Liver (tissue), 9 donors: Measurements from ENCODE around the gene ATE1. TPM values are rescaled to one million over a fixed set of nuclear protein-coding genes. Genes with fewer than 3 reads are reported as not detected.

ENCODE experiments used
- DNase-seq: peaks from one replicate; pipeline ENCODE4 v3.0.0-alpha.2; 2017; ENCODE audit warnings: low spot score
- H3K27ac ChIP-seq, 2 donors: one replicate each; pipeline ENCODE4 v1.7.0; 2013; ENCODE audit warnings: inconsistent platforms in 2 of 2, low read length in 2 of 2, control low read depth in 1 of 2, low read depth in 1 of 2, mild to moderate bottlenecking in 1 of 2
- H3K27me3 ChIP-seq, 4 donors: one replicate each; pipeline versions ENCODE4 v1.6.1 to v1.7.0; 2013; ENCODE audit warnings: low read length in 3 of 4, inconsistent platforms in 1 of 4, mild to moderate bottlenecking in 1 of 4, moderate library complexity in 1 of 4; ENCODE audit not compliant: control insufficient read depth in 4 of 4, insufficient read depth in 4 of 4
- H3K36me3 ChIP-seq, 4 donors: one replicate each; pipeline versions ENCODE4 v1.6.1 to v1.7.0; 2013; ENCODE audit warnings: low read length in 3 of 4, mild to moderate bottlenecking in 3 of 4, low read depth in 1 of 4, moderate library complexity in 1 of 4; ENCODE audit not compliant: control insufficient read depth in 4 of 4, insufficient read depth in 3 of 4
- H3K4me1 ChIP-seq, 4 donors: one replicate each; pipeline versions ENCODE4 v1.6.1 to v1.7.0; 2013; ENCODE audit warnings: low read length in 3 of 4, mild to moderate bottlenecking in 3 of 4, moderate library complexity in 1 of 4; ENCODE audit not compliant: control insufficient read depth in 4 of 4, insufficient read depth in 4 of 4
- H3K4me3 ChIP-seq, 3 donors: one replicate each; pipeline versions ENCODE4 v1.6.1 to v1.7.0; 2013; ENCODE audit warnings: low read length in 3 of 3, control low read depth in 1 of 3, low read depth in 1 of 3, mild to moderate bottlenecking in 1 of 3
- H3K9ac ChIP-seq, 2 donors: one replicate each; pipeline ENCODE4 v1.7.0; 2013; ENCODE audit warnings: low read length in 2 of 2, mild to moderate bottlenecking in 2 of 2, moderate library complexity in 2 of 2, control low read depth in 1 of 2, low read depth in 1 of 2
- H3K9me3 ChIP-seq, 4 donors: one replicate each; pipeline versions ENCODE4 v1.6.1 to v1.7.0; 2013; ENCODE audit warnings: low read length in 3 of 4; ENCODE audit not compliant: control insufficient read depth in 4 of 4
- EGR1 ChIP-seq, 2 donors: IDR thresholded peaks; 2 replicates each; pipeline ENCODE4 v1.6.1; 2016 to 2018; ENCODE audit warnings: antibody characterized with exemption in 2 of 2, low read depth in 2 of 2
- FOXA1 ChIP-seq: IDR thresholded peaks from 2 replicates; pipeline ENCODE4 v1.6.1; 2016; ENCODE audit warnings: antibody characterized with exemption
- FOXA2 ChIP-seq: IDR thresholded peaks from 2 replicates; pipeline ENCODE4 v1.6.1; 2016; ENCODE audit warnings: antibody characterized with exemption
- GABPA ChIP-seq, 2 donors: IDR thresholded peaks in 1 of 2; conservative IDR thresholded peaks in 1 of 2; 2 replicates each; pipeline ENCODE4 v1.6.1; 2016; ENCODE audit warnings: antibody characterized with exemption in 2 of 2, mild to moderate bottlenecking in 1 of 2, moderate library complexity in 1 of 2
- HNF4A ChIP-seq, 2 donors: conservative IDR thresholded peaks; 2 replicates each; pipeline ENCODE4 v1.6.1; 2016; ENCODE audit warnings: antibody characterized with exemption in 2 of 2, mild to moderate bottlenecking in 2 of 2
- HNF4G ChIP-seq: IDR thresholded peaks from 2 replicates; pipeline ENCODE4 v1.6.1; 2016; ENCODE audit warnings: antibody characterized with exemption
- JUND ChIP-seq, 2 donors: IDR thresholded peaks; 2 replicates each; pipeline ENCODE4 v1.6.1; 2016; ENCODE audit warnings: antibody characterized with exemption in 2 of 2
- NR2F2 ChIP-seq: IDR thresholded peaks from 2 replicates; pipeline ENCODE4 v1.6.1; 2016; ENCODE audit warnings: antibody characterized with exemption
- RAD21 ChIP-seq, 2 donors: IDR thresholded peaks; 2 replicates each; pipeline ENCODE4 v1.6.1; 2016; ENCODE audit warnings: antibody characterized with exemption in 2 of 2, mild to moderate bottlenecking in 2 of 2
- RXRA ChIP-seq, 2 donors: IDR thresholded peaks; 2 replicates each; pipeline ENCODE4 v1.6.1; 2017 to 2018; ENCODE audit warnings: antibody characterized with exemption in 2 of 2, mild to moderate bottlenecking in 1 of 2
- TAF1 ChIP-seq: conservative IDR thresholded peaks from 2 replicates; pipeline ENCODE4 v1.6.1; 2016; ENCODE audit warnings: antibody characterized with exemption, mild to moderate bottlenecking
- YY1 ChIP-seq: IDR thresholded peaks from 2 replicates; pipeline ENCODE4 v1.6.1; 2016; ENCODE audit warnings: antibody characterized with exemption, mild to moderate bottlenecking
- WGBS: extraction: QIAGEN DNeasy Blood & Tissue Kit; methylation state at CpG from one replicate; pipeline ENCODE4 v1.1.7; 2013; 5-methylcytosine and 5-hydroxymethylcytosine counted together
- polyA plus RNA-seq, 2 donors: library from polyadenylated mRNA; stranded (reverse) in 1 of 2; unstranded in 1 of 2; fragments of 200-250 nt in 1 of 2; fragments of >200 nt in 1 of 2; fragmentation: Nextera tagmentation in 1 of 2; extraction: Ambion mirVana in 1 of 2; gene quantifications; one replicate each; pipeline versions ENCODE4 v1.2.1 to v1.2.3, GENCODE V29; 2013 to 2015
- total RNA-seq, 2 donors: library from RNA; depleted of rRNA; stranded (reverse); fragments of >200 nt; gene quantifications; one replicate each; pipeline ENCODE4 v1.2.3, GENCODE V29; 2014
- TF ChIP-seq, protein P1 (sequence below): IDR thresholded peaks from 2 replicates; pipeline ENCODE4 v1.6.1; 2016; ENCODE audit warnings: antibody characterized with exemption, mild to moderate bottlenecking
- TF ChIP-seq, protein P2 (sequence below): IDR thresholded peaks from 2 replicates; pipeline ENCODE4 v1.6.1; 2016; ENCODE audit warnings: antibody characterized with exemption
- TF ChIP-seq, protein P3 (sequence below): IDR thresholded peaks from 2 replicates; pipeline ENCODE4 v1.6.1; 2016; ENCODE audit warnings: antibody characterized with exemption
- TF ChIP-seq, protein P4 (sequence below): IDR thresholded peaks from 2 replicates; pipeline ENCODE4 v1.6.1; 2016; ENCODE audit warnings: antibody characterized with exemption
- donor health status: healthy.
- donor health status: healthy.
- donor health status: healthy.
- donor health status: healthy.
- donor health status: healthy.

The ATE1 gene
- total and polyA plus RNA-seq, 4 donors, result 7.9 to 34.9 (median 13.5) TPM

DNA sequence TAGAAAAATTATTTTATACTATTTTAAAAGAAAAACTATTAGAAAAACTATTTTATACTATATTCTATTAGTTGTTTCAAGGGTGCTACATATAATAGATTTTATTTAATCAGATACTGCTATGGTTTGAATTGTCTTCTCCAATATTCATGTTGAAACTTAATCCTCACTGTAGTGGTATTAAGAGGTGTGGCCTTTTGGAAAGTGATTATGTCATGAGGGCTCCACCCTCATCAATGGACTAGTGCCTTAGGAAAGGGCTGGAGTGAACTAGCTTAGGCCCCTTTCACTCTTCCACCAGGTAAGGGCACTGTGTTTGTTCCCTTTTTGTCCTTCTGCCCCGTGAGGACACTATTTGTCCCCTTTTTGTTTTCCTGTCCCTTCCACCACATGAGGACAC, 111.6 kb downstream of the ATE1 start:
- TF ChIP-seq, protein P1, sequence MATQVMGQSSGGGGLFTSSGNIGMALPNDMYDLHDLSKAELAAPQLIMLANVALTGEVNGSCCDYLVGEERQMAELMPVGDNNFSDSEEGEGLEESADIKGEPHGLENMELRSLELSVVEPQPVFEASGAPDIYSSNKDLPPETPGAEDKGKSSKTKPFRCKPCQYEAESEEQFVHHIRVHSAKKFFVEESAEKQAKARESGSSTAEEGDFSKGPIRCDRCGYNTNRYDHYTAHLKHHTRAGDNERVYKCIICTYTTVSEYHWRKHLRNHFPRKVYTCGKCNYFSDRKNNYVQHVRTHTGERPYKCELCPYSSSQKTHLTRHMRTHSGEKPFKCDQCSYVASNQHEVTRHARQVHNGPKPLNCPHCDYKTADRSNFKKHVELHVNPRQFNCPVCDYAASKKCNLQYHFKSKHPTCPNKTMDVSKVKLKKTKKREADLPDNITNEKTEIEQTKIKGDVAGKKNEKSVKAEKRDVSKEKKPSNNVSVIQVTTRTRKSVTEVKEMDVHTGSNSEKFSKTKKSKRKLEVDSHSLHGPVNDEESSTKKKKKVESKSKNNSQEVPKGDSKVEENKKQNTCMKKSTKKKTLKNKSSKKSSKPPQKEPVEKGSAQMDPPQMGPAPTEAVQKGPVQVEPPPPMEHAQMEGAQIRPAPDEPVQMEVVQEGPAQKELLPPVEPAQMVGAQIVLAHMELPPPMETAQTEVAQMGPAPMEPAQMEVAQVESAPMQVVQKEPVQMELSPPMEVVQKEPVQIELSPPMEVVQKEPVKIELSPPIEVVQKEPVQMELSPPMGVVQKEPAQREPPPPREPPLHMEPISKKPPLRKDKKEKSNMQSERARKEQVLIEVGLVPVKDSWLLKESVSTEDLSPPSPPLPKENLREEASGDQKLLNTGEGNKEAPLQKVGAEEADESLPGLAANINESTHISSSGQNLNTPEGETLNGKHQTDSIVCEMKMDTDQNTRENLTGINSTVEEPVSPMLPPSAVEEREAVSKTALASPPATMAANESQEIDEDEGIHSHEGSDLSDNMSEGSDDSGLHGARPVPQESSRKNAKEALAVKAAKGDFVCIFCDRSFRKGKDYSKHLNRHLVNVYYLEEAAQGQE, result no peak
- TF ChIP-seq FOXA1, result no peak
- TF ChIP-seq, protein P2, sequence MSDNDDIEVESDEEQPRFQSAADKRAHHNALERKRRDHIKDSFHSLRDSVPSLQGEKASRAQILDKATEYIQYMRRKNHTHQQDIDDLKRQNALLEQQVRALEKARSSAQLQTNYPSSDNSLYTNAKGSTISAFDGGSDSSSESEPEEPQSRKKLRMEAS, result no peak
- no peak for TF ChIP-seq FOXA2
- no peak for TF ChIP-seq YY1
- TF ChIP-seq TAF1, result no peak
- TF ChIP-seq HNF4G, result no peak
- no peak for TF ChIP-seq RXRA (IDR thresholded peaks at IDR 0.05)
- no peak for TF ChIP-seq EGR1 (IDR thresholded peaks at IDR 0.05; ENCODE audit: low read depth in 2 of 2)
- no peak for TF ChIP-seq RAD21 (IDR thresholded peaks at IDR 0.05)
- TF ChIP-seq, protein P3, sequence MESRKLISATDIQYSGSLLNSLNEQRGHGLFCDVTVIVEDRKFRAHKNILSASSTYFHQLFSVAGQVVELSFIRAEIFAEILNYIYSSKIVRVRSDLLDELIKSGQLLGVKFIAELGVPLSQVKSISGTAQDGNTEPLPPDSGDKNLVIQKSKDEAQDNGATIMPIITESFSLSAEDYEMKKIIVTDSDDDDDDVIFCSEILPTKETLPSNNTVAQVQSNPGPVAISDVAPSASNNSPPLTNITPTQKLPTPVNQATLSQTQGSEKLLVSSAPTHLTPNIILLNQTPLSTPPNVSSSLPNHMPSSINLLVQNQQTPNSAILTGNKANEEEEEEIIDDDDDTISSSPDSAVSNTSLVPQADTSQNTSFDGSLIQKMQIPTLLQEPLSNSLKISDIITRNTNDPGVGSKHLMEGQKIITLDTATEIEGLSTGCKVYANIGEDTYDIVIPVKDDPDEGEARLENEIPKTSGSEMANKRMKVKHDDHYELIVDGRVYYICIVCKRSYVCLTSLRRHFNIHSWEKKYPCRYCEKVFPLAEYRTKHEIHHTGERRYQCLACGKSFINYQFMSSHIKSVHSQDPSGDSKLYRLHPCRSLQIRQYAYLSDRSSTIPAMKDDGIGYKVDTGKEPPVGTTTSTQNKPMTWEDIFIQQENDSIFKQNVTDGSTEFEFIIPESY, result no peak
- TF ChIP-seq, protein P4, sequence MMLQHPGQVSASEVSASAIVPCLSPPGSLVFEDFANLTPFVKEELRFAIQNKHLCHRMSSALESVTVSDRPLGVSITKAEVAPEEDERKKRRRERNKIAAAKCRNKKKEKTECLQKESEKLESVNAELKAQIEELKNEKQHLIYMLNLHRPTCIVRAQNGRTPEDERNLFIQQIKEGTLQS, result no peak
- no peak for TF ChIP-seq HNF4A (conservative IDR thresholded peaks at IDR 0.05)
- TF ChIP-seq NR2F2, result no peak
- Histone ChIP-seq H3K4me1 (no peaks in the 10 kb centered on the region), H3K27me3 (no peaks in the 10 kb centered on the region), H3K9me3 (no peaks in the 10 kb centered on the region), H3K9ac (no peak overlapping the region), H3K36me3 (peaks cover 0 to 5% (median under 1%) of the 10 kb centered on the region in 4 donors), H3K4me3 (no peak overlapping the region), H3K27ac (no peak overlapping the region)
- WGBS, result 96% methylated on average over 1 of the region's 1 CpG
- no peak for DNase-seq

DNA sequence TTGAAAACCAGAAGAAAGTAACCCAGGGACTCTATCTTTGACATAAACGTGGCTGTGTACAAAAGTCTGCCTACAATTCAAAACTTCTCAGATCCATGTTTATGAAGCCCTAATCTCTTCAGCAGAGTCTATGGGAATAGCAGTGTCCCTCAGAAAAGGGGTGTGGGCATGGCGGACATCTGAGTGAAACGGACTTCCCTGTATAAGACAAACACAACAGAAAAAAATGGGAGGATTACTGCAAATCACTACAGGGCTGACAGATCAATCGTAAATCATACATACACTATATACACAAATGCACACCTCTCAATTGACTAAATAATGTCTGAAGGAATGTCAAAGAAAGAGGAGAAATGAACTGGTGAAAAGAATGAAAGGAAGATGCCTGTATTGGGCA, 114.0 kb downstream of the ATE1 start:
- Histone ChIP-seq H3K9ac (no peak overlapping the region), H3K27ac (no peak overlapping the region), H3K4me3 (no peak overlapping the region), H3K36me3 (peaks cover 0 to 5% (median under 1%) of the 10 kb centered on the region in 4 donors), H3K4me1 (no peaks in the 10 kb centered on the region), H3K9me3 (no peaks in the 10 kb centered on the region), H3K27me3 (no peaks in the 10 kb centered on the region)
- 86% methylated on average over 4 of the region's 4 CpGs for WGBS
- TF ChIP-seq NR2F2 (no peak), EGR1 (IDR thresholded peaks at IDR 0.05; ENCODE audit: low read depth in 2 of 2) (no peak), RXRA (IDR thresholded peaks at IDR 0.05) (no peak), HNF4A (conservative IDR thresholded peaks at IDR 0.05) (no peak), JUND (IDR thresholded peaks at IDR 0.05) (no peak), TAF1 (no peak), YY1 (no peak), RAD21 (IDR thresholded peaks at IDR 0.05) (no peak), FOXA2 (no peak), GABPA (IDR thresholded peaks at IDR 0.05 in 1 of 2, conservative IDR thresholded peaks at IDR 0.05 in 1 of 2) (no peak)
- TF ChIP-seq, protein P2, result no peak
- TF ChIP-seq, protein P4, result no peak
- TF ChIP-seq, protein P3, result no peak
- no peak for DNase-seq
